Adrenal gland (tissue), 12 donors: ENCODE data around the gene LAMTOR1. TPM values are rescaled to one million over a fixed set of nuclear protein-coding genes. Genes with fewer than 3 reads are reported as not detected.

Source experiments
- DNase-seq, 7 donors: peaks; one replicate each; pipeline ENCODE4 v3.0.0-alpha.2; 2019 to 2020
- H3K27ac ChIP-seq, 5 donors: fragments of 200-600 bp; sonication (generic) in 4 of 5; 1 replicate in 3 of 5; 2 replicates in 2 of 5; pipeline versions ENCODE4 v1.5.1 to v1.8.0; 2016 to 2020; ENCODE audit warnings: mild to moderate bottlenecking in 1 of 5
- H3K27me3 ChIP-seq: fragments of 200-600 bp; 2 replicates; pipeline ENCODE4 v1.8.0; 2021
- H3K36me3 ChIP-seq, 2 donors: fragments of 200-600 bp; replicated peaks in 1 of 2; 1 replicate in 1 of 2; 2 replicates in 1 of 2; pipeline versions ENCODE4 v1.5.1 to v1.8.0; 2018 to 2022
- H3K4me1 ChIP-seq, 2 donors: fragments of 200-600 bp; replicated peaks in 1 of 2; 1 replicate in 1 of 2; 2 replicates in 1 of 2; pipeline versions ENCODE4 v1.5.1 to v1.8.0; 2018 to 2021
- H3K4me3 ChIP-seq, 4 donors: fragments of 200-600 bp; sonication (generic) in 3 of 4; one replicate each; pipeline ENCODE4 v1.5.1; 2016 to 2018
- H3K9me3 ChIP-seq, 3 donors: fragments of 200-600 bp; sonication (generic) in 1 of 3; replicated peaks in 1 of 3; 1 replicate in 2 of 3; 2 replicates in 1 of 3; pipeline versions ENCODE4 v1.5.1 to v1.8.0; 2016 to 2021
- CTCF ChIP-seq, 6 experiments: fragments of 450-650 bp in 4 of 6; fragments of 200-600 bp in 2 of 6; sonication (generic) in 1 of 6; IDR thresholded peaks; 1 replicate in 5 of 6; 2 replicates in 1 of 6; pipeline versions ENCODE4 v1.5.1 to v1.8.0; 2016 to 2021; ENCODE audit warnings: antibody characterized with exemption in 6 of 6, mild to moderate bottlenecking in 2 of 6, moderate library complexity in 1 of 6
- POLR2A ChIP-seq, 2 donors: fragments of 450-650 bp; IDR thresholded peaks; one replicate each; pipeline ENCODE4 v1.6.1; 2017; ENCODE audit warnings: antibody characterized with exemption in 2 of 2, mild to moderate bottlenecking in 2 of 2, moderate library complexity in 1 of 2
- WGBS, 4 donors: extraction: QIAGEN DNeasy Blood & Tissue Kit in 2 of 4; methylation state at CpG; one replicate each; pipeline versions ENCODE4 v1.1.5 to v1.1.7; 2013 to 2017; 5-methylcytosine and 5-hydroxymethylcytosine counted together
- intact Hi-C, 2 donors: fragments of 100-400 bp; cut with DNase I; formaldehyde crosslinking; loops; one replicate each; pipeline versions ENCODE4 v1.14.1 to v1.15.0; 2022 to 2023
- polyA plus RNA-seq, 3 donors: library from polyadenylated mRNA; stranded (reverse); fragments of 200-250 nt in 2 of 3; fragments of 350-450 nt in 1 of 3; fragmentation: Illumina TruSeq in 1 of 3; extraction: RNeasy Lipid Tissue Mini Kit (QIAGEN cat#74804) in 1 of 3; gene quantifications; one replicate each; pipeline ENCODE4 v1.2.3, GENCODE V29; 2013 to 2014
- total RNA-seq, 9 donors: library from RNA; depleted of rRNA in 4 of 9; stranded (reverse); fragments of >200 nt in 4 of 9; fragments of 120-200 nt in 1 of 9; fragmentation: NEBNext Ultra II Directional in 1 of 9; extraction: Animal tissue kit (Norgen Biotek cat#: 25700) in 1 of 9; gene quantifications; one replicate each; pipeline versions ENCODE4 v1.1.0 to v1.2.4, GENCODE V29; 2013 to 2023
- donor health status: healthy with polysubstance abuse.
- donor health status: Bipolar disorder and iron deficiency.
- donor health status: DM: yes; HTN: yes; CAD: no.
- donor health status: DM: no; HTN: no; CAD: no.
- donor health status: DM: no; HTN: no; CAD: no.
- donor health status: DM: yes; HTN: yes; CAD: no.

The LAMTOR1 gene
- total and polyA plus RNA-seq, 12 donors: 86.1 to 297 (median 138) TPM

DNA sequence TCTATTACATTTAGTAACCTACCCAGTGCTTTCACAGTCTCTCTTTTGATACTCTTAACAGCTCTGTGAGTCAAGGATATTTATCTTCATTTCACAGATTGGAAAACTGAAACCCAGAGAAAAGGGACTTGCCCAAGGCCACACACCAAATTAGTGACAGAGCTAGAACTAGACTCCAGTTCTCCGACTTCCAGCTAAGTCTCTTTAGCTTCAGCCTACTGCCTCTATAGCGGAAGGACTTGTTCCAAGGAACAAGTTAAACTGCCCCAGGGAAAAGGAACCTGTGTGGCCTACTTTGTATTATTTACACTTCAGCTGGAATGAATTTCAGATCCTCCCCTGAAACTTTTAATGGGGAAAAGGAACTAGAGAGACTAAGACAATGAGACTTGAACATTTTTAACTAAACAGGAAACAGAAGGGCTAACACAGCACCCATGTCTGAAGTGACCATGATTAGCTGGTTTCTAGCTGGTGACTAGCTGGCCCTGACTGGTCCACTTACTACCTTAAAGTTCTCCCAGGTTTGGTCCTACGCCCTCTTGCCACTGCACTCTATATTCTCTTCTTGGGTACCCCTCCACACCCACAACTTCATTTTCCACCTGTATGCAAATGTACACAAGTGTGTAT is 21.2 kb downstream of the LAMTOR1 start:
- no peaks in the 10 kb centered on the region for H3K9me3 ChIP-seq
- intact Hi-C loops: no loop called here
- H3K4me3 ChIP-seq: no peak overlapping the region
- peak in 1 of 7 donors; percentile 42 for DNase-seq
- H3K27ac ChIP-seq: peak overlapping the region in 2 of 5 donors; percentile 18 to 93
- TF ChIP-seq POLR2A (IDR thresholded peaks at IDR 0.05) (no peak), CTCF (IDR thresholded peaks at IDR 0.05) (no peak)
- H3K27me3 ChIP-seq: no peaks in the 10 kb centered on the region
- H3K4me1 ChIP-seq: peaks cover 11 to 42% of the 10 kb centered on the region in 2 donors
- 76 to 85% (median 83%) methylated on average over 3 of the region's 3 CpGs for WGBS, 4 donors
- H3K36me3 ChIP-seq: no peaks in the 10 kb centered on the region

- Histone ChIP-seq H3K4me1 (peaks cover 11 to 38% of the 10 kb centered on the region in 2 donors), H3K9me3 (no peaks in the 10 kb centered on the region), H3K27ac (peak overlapping the region in 4 of 5 donors; percentile 70 to 93 (median 88)), H3K36me3 (no peaks in the 10 kb centered on the region), H3K4me3 (peak overlapping the region in 2 of 4 donors; percentile 28 to 70), H3K27me3 (no peaks in the 10 kb centered on the region)
- 62 to 78% (median 71%) methylated on average over 20 to 21 of the region's 21 CpGs for WGBS, 4 donors
- no peak for TF ChIP-seq POLR2A (IDR thresholded peaks at IDR 0.05)
- TF ChIP-seq CTCF (IDR thresholded peaks at IDR 0.05): no peak
- intact Hi-C loops: no loop called here
- no peak for DNase-seq
Measured at GRCh38 chr11:72081184-72081644, 21.9 kb downstream of the LAMTOR1 start.

- Histone ChIP-seq H3K4me3 (peak within 1 kb of the TSS in 3 of 4 donors; percentile 70 to 81 (median 77)), H3K4me1 (peaks cover 11 to 35% of the 10 kb centered on the region in 2 donors), H3K27ac (peak within 1 kb of the TSS; percentile 78 to 93 (median 87)), H3K27me3 (no peaks in the 10 kb centered on the region), H3K9me3 (no peaks in the 10 kb centered on the region), H3K36me3 (no peaks in the 10 kb centered on the region)
- intact Hi-C loops: no loop called here
- TF ChIP-seq CTCF (IDR thresholded peaks at IDR 0.05) (no peak), POLR2A (IDR thresholded peaks at IDR 0.05) (peak in 1 of 2 donors; percentile 88)
- peak; percentile 99 to 100 (median 100) for DNase-seq
- 0 to 1% (median 1%) methylated on average over 29 to 60 of the region's 60 CpGs for WGBS, 4 donors
Measured at GRCh38 chr11:72080326-72081183, 22.5 kb downstream of the LAMTOR1 start, which contains the start of the genes LRRC51 and NUMA1. TSS of gene LRRC51 (plus strand) at chr11:72080850. CDS start at chr11:72089084, 8,234 bp downstream. TSS of gene NUMA1 (minus strand) at chr11:72080542. CDS start at chr11:72035943, 44,599 bp downstream.

DNA sequence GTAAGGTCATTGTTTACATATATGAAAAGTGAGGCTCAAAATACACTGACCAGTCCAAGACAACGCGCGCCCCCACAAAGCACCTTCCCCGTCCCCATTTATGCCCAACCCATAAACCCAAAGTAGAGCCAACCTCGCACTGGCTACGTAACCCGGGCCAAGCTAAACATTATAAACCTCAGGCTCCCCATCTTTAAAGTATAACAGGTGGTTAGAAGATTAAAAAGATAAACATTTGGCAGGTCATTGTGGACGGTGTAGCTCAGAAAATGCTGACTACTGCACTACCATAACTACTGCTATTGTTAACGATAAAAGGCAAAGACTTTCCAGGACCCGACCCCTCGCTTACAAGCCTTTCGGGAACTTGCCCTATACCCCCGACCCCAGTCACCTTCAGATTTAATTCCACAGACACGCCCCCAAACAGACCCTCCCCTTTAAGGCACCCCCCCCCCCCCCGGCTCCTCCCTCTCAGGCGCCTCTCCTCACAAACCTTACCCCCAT is 23.2 kb downstream of the LAMTOR1 start:
- TF ChIP-seq CTCF (IDR thresholded peaks at IDR 0.05): no peak
- TF ChIP-seq POLR2A (IDR thresholded peaks at IDR 0.05): no peak
- 0 to 7% (median 4%) methylated on average over 15 to 16 of the region's 16 CpGs for WGBS, 4 donors
- no peak for DNase-seq
- H3K4me3 ChIP-seq: peak overlapping the region in 3 of 4 donors; percentile 70 to 81 (median 77)
- no peaks in the 10 kb centered on the region for H3K27me3 ChIP-seq
- H3K36me3 ChIP-seq: no peaks in the 10 kb centered on the region
- H3K27ac ChIP-seq: peak overlapping the region; percentile 78 to 93 (median 87)
- H3K9me3 ChIP-seq: no peaks in the 10 kb centered on the region
- peaks cover 11 to 35% of the 10 kb centered on the region in 2 donors for H3K4me1 ChIP-seq
- intact Hi-C loops: no loop called here
